ENCODE results near the gene WDR91.

WDR91 gene

DNA sequence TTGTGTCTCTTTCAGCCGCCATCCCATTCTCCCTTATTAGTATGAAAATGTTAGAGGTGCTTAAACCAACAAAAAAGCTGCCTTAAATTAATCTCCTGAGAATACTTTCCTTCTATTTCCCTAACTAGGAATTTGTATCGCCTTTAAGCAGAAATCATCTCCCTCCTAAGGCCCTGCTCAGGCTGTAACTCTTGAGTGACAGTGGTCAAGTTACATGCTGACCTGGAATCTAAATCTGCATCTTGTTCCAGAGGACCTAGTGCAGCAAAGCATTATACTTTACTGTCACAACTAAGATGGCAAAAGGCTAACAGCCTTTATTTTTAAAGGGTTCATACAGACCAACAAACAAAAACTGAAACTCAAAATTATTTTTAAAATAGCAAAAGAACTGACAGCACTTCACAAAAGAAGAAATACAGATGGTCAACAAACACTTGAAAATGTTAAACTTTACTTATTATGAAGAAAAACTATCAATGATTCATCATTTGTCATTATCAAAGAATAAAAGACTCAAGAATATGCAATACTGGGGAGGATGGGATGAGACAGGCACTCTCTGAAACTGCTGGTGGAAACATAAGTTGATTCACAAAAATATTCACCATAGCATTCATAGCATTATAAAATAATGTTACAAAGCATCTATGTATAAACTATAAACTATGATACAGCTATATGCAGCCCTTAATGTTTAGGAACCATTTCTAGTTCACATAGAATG is 51.8 kb downstream of the WDR91 start:
- no peak for DNase-seq

DNA sequence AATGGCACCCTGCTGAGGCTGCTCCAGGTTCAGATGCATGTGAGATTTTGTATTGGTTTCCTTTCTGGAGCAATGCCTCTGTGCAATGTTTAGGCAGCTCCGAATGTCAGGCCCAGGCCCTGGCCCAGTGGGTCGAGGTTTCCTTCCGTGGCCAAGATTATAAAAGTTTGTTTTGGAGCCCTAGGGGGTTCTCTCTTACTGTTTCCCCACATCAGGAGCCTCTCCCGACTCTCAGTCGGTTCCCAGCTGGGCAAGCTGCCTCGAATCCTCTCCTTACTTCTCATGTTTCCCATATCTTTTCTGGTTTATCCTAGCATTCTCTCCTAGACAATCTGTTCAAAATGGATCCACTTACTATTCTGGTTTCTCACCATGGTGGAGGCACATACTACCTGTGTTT is 52.5 kb downstream of the WDR91 start:
- no peak for DNase-seq

DNA sequence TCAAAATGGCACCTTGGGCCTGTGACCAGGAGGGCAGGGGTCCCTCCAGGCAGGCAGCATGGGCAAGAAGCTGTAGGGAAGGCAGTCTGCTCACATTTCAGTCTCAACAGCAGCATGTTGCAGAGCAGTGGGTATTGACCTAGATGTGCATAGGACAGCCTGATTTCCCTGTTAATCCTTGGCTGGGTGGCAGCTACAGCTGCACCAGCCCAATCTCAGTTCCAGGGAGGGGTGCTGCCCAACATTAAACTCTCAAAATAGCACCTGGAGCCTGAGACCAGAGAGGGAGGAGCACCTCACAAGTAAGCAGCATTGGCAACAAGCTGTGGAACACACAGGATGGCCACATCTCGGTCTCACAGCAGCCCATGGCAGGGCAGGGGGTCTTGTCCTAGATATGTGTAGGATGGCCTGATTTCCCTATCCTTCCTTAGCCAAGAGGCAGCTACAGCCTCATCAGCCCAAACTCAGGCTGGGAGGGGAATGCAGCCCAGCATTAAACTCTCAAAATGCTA is 53.1 kb downstream of the WDR91 start:
- no peak for DNase-seq

DNA sequence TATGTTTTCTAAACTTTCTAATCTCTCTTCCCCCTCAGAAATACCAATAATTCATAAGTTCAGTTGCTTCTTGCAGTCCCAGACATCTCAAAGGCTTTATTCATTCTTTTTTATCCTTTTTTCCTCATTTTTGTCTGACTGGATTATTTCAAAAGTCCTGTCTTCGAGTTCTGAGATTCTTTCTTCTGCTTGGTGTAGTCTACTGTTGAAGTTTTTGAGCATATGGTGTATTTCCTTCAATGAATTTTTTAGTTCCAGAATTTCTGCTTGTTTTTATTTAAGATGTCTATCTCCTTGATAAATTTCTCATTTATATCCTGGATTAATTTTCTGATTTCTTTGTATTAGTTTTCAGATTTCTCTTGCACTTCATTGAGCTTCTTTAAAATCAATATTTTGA is 55.0 kb downstream of the WDR91 start:
- no peak for DNase-seq

DNA sequence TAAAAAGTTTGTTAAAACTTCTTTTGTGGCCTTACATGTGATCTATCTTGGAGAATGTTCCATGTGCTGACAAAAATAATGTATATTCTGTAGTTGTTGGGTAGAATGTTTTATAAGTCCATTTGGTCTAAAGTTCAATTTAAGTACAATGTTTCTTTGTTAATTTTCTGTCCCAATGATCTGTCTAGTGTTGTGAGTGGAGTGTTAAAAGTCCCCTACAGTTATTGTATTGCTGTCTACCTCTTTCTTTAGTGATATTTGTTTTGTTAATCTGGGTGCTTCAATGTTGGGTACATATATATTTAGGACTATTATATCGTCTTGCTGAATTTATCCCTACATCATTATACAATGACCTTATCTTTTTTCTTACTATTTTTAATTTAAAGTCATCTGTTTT is 56.6 kb downstream of the WDR91 start:
- DNase-seq: no peak

DNA sequence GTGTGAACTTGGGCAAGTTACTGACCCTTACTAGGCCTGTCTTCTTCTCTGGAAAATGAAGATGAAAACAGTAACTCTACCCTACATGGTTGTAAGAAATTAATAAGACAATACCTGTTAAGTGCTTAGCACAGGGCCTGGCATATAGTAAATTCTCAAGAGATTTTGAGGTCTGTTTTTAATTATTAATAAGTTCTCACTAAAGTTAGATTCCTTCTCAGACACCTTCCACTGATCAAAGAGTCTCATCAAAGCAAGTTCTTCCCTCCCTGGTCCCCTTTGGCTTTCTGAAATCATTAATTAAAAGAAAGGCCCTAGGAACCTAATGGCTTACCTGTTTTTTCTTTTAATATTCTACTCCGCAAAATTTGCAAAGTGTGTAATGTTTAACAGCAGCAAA is 58.9 kb downstream of the WDR91 start:
- no peak for DNase-seq

DNA sequence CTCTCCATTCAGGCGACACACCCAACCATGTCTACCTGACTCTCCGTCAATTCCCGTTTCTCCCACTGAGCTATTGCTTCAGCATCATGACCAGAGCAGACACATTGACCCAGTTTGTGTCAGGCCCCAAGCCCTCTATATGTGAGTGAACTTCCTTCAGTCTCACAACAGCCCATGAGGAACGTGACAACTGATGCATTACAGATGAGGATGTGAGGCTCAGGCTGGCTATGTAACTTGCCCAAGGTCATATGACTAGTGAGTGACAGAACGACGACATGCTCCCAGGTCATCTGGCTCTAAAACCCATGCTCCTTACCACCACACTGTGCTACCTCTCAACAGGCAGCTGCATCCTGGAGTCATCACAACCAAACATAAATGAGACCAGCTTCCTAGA is 59.8 kb downstream of the WDR91 start:
- no peak for DNase-seq

DNA sequence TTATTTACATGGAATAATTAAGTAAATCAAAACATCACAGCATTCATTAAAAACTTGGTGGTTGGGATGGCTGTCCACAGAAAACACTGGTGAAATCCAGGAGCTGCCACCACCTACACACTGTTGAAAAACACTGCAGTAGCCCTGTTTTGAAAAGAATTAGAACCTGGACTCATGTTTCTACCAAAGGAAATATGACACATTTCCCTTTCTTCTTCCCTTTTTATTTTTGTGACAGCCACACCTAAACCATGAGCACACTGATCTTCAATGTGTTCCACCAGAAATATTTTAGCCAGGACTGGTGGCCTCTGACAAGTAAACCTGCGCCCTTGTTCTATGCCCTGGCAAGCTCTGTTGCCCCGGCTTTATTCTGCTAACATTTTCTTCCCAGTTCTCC is 60.2 kb downstream of the WDR91 start:
- DNase-seq: no peak

DNA sequence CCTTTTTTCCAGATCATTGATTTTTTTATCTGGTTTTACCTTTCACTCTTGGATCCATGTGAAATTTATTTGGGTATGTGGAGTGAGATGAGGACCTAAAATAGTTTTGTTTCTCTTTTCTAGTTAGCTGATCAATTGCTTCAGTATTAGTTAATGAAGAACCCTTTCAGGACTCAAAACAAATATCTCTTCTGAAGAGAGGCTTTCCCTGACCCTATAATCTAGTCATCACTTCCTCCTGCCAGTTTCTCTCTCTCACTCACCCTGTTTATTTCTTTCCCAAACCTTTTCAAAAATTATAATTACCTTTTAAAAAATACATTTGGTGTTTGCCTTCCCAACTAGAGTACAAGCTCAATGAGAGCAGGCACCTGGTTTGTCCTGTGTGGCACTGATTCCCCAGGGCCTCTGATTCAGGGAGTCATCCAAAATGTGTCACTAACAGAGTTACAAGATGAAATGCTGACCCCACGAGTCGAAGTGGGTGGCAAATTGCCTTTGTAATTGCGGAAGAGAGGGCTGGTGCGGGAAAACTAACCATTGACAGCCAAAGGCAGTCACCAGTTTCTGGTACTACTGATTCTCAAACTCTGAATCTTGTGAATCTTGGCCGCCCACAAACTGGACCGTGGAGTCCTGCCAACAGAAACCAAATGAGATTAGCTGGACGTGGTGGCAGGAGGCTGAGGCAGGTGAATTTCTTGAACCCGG is 61.1 kb downstream of the WDR91 start:
- no peak for DNase-seq

DNA sequence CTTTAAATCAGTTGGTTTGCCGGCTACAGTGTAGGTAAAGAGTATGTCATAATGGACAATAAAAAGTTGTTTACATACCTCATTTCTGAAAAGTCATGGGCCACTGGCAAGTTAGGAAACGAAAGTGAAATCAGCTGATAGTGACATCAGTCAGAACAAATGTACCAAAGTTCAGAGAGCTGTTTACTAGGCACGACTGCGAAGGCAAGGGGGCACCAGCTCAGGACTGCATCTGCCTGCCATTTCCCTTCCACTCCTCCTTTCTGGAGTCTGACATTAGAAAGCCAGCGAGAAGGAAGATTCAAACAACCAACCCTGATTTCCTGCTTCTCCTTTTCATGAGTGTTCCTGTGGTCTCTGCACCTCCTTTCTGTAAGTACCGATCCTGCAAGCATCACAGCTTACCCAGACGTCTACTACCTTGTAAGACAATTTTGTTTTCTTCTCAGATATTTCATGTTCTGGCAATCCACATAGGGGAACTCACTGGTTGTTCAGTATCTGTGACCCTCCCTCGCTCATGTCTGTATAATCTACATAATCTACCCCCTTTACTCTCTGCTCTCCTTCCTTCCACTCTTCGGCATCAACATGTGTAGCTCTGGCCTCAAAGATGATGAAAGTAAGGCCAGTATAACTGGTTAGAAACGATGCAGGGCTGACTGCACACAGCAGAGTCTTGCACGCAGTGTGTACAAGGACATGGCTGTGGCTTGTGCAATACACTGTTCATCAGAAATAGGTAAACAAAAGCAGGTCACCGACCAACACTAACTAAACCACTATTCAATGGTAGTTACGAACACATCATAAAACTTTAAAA is 63.2 kb downstream of the WDR91 start, which contains the start of gene TMEM140:
TSS of gene TMEM140 (plus strand) at position 174 of the 823 bp plus-strand sequence. CDS start 16,370 bp downstream, outside the sequence.
- peak; percentile 62 for DNase-seq

DNA sequence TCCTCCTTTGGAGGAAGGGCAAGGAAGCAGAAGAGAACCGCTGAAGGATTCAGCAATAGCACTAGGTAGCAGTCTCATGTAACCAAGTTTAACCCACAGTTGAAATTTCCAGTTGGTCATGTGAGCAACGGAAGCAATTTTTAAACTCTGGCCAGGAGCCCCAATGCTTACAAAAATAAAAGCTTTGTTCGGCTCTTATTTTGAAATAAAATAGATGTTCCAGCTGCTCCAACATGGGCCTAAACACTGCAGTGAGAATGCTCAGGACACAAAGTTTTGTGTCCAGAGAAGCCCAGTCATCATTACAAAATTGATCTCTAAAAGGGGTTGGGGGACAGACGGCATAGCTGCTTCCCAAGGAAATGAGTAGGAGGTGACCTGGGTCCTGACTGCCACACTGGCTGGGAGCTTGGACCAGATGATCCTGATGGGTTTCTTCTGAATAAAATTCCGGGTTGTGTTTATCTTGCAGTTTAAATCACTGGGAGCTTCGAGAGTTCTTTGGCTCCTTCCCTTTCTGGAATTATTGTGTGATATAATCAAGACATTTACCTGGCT is 63.9 kb downstream of the WDR91 start:
- peak; percentile 65 for DNase-seq

DNA sequence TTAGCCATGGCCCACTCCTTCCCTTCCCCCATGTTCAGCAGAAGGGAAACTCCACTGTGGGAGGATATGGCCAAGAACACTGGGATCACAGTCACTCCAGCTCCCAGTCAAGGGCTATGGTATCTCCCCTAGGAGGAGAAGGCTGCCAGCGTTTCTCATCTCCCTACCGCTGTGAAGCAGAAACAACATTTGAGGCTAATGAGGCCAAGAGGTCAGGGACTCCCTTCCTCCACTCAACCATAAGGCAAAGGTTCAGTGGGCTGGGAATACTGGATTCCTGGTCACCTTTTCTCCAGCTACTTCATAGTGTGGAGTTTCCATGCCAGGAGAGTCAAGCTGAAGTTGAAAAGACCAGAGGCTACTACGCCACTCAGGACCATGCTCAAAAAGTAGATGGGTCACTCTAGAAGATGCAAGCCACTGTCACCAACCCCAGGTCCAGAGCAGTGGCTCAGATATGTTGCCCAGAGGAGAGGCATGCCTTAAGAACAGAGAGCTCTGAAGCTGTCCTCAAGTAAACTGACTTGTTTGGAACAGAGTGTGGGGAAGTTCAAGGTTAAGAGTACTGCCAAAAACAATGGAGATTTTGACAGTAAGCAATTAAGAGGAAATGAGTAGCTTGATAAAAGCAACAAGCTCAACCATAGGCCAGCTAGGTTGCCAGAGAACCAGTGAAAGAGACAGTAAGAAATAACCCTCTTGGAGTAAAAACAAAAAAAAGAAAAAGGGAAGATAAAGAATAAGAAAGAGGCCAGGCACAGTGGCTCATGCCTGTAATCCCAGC is 67.2 kb downstream of the WDR91 start:
- no peak for DNase-seq
